B cell (primary cell): ENCODE data around the gene PSME1. TPM values are rescaled to one million over a fixed set of nuclear protein-coding genes. Genes with fewer than 3 reads are reported as not detected.

Source experiments
- ATAC-seq: fragments of 200-7000 bp; cut with Tn5 transposase; one replicate; pipeline ENCODE4 v1.10.0; 2021; ENCODE audit warnings: low read depth, mild to moderate bottlenecking, moderate number of reproducible peaks, moderate library complexity
- CTCF ChIA-PET: fragments of 350-600 bp; sonication (Branson Sonifier 250); formaldehyde crosslinking; loops from one replicate; lab custom pipeline; 2021; ENCODE audit warnings: antibody characterized with exemption, inconsistent platforms; lab: Charles Lee
- POLR2A ChIA-PET: fragments of 350-600 bp; sonication (Branson Sonifier 250); formaldehyde crosslinking; loops from one replicate; lab custom pipeline; 2021; ENCODE audit warnings: antibody characterized with exemption; lab: Charles Lee
- DNase-seq: peaks from one replicate; pipeline ENCODE4 v3.0.0; 2013
- H2AFZ ChIP-seq: 2 replicates; pipeline ENCODE4 v1.6.1; 2012; ENCODE audit warnings: mild to moderate bottlenecking, low read depth, low read length; ENCODE audit not compliant: insufficient read depth, poor library complexity, severe bottlenecking
- H3K27ac ChIP-seq, 2 donors: 1 replicate in 1 of 2; 2 replicates in 1 of 2; pipeline ENCODE4 v1.5.1; 2012 to 2013; ENCODE audit warnings: low read length in 2 of 2, mild to moderate bottlenecking in 2 of 2, moderate library complexity in 1 of 2
- H3K27me3 ChIP-seq, 4 experiments: fragments of 200-600 bp in 1 of 4; sonication (generic) in 1 of 4; replicated peaks in 1 of 4; 1 replicate in 2 of 4; 2 replicates in 2 of 4; pipeline versions ENCODE4 v1.6.1 to v1.7.0; 2013 to 2016; ENCODE audit warnings: low read length in 3 of 4, mild to moderate bottlenecking in 2 of 4, mixed read lengths in 1 of 4, moderate library complexity in 1 of 4; ENCODE audit not compliant: insufficient read depth in 4 of 4, control insufficient read depth in 3 of 4; ENCODE audit errors: control extremely low read depth in 1 of 4
- H3K36me3 ChIP-seq, 2 experiments: replicated peaks in 1 of 2; 1 replicate in 1 of 2; 2 replicates in 1 of 2; pipeline versions ENCODE4 v1.6.1 to v1.7.1; 2013; ENCODE audit warnings: low read length in 1 of 2; ENCODE audit not compliant: insufficient read depth in 2 of 2, control insufficient read depth in 1 of 2; ENCODE audit errors: control extremely low read depth in 1 of 2, extremely low read depth in 1 of 2
- H3K4me1 ChIP-seq, 2 donors: fragments of 200-600 bp in 1 of 2; sonication (generic) in 1 of 2; 1 replicate in 1 of 2; 2 replicates in 1 of 2; pipeline versions ENCODE4 v1.5.1 to v1.6.1; 2013 to 2017; ENCODE audit warnings: low read length in 2 of 2; ENCODE audit not compliant: control insufficient read depth in 2 of 2, insufficient read depth in 2 of 2
- H3K4me2 ChIP-seq: replicated peaks from 2 replicates; pipeline ENCODE3; 2012; ENCODE audit warnings: mild to moderate bottlenecking, low read depth, low read length; ENCODE audit not compliant: poor library complexity, severe bottlenecking
- H3K4me3 ChIP-seq, 5 experiments: fragments of 200-600 bp in 1 of 5; sonication (generic) in 1 of 5; 1 replicate in 3 of 5; 2 replicates in 2 of 5; pipeline versions ENCODE4 v1.5.1 to v1.7.0; 2011 to 2016; ENCODE audit warnings: low read length in 4 of 5, mild to moderate bottlenecking in 4 of 5, low read depth in 2 of 5, control low read depth in 1 of 5, moderate library complexity in 1 of 5; ENCODE audit not compliant: insufficient read depth in 1 of 5; ENCODE audit errors: control extremely low read depth in 1 of 5, extremely low read depth in 1 of 5
- H3K79me2 ChIP-seq: fragments of 200-600 bp; sonication (generic); one replicate; pipeline ENCODE4 v1.6.0; 2016; ENCODE audit warnings: low read length; ENCODE audit not compliant: control insufficient read depth, insufficient read depth
- H3K9ac ChIP-seq: fragments of 200-600 bp; sonication (generic); 2 replicates; pipeline ENCODE4 v1.6.1; 2017; ENCODE audit warnings: mild to moderate bottlenecking, low read length, moderate library complexity
- H3K9me3 ChIP-seq, 3 donors: one replicate each; pipeline versions ENCODE4 v1.6.1 to v1.7.1; 2013; ENCODE audit warnings: low read length in 2 of 3; ENCODE audit not compliant: control insufficient read depth in 2 of 3, insufficient read depth in 1 of 3; ENCODE audit errors: control extremely low read depth in 1 of 3
- H4K20me1 ChIP-seq: 2 replicates; pipeline ENCODE4 v1.6.0; 2012; ENCODE audit warnings: mild to moderate bottlenecking, low read length; ENCODE audit not compliant: insufficient read depth, control insufficient read depth, poor library complexity, severe bottlenecking
- H3K27ac Mint-ChIP-seq: one replicate; pipeline ENCODE4 v1.8.0; 2021; ENCODE audit warnings: mixed read lengths
- H3K27me3 Mint-ChIP-seq: one replicate; pipeline ENCODE4 v1.8.0; 2021; ENCODE audit warnings: mixed read lengths
- H3K4me1 Mint-ChIP-seq: one replicate; pipeline ENCODE4 v1.8.0; 2021; ENCODE audit warnings: mixed read lengths
- H3K4me3 Mint-ChIP-seq: one replicate; pipeline ENCODE4 v1.8.0; 2021; ENCODE audit warnings: mixed read lengths
- H3K9me3 Mint-ChIP-seq: one replicate; pipeline ENCODE4 v1.8.0; 2022; ENCODE audit warnings: mixed read lengths; ENCODE audit not compliant: insufficient read depth
- EZH2 ChIP-seq: IDR thresholded peaks from 2 replicates; pipeline ENCODE4 v1.6.1; 2012; ENCODE audit warnings: borderline replicate concordance, low read depth, mild to moderate bottlenecking, moderate library complexity, low read length; ENCODE audit not compliant: insufficient read depth, poor library complexity, severe bottlenecking
- WGBS: methylation state at CpG from one replicate; pipeline ENCODE4 v1.1.5; 2013; ENCODE audit warnings: missing lambda C conversion rate; ENCODE audit not compliant: insufficient coverage; 5-methylcytosine and 5-hydroxymethylcytosine counted together
- intact Hi-C: fragments of 100-400 bp; cut with micrococcal nuclease; formaldehyde crosslinking; loops from one replicate; pipeline ENCODE4 v1.10.0; 2022
- polyA plus RNA-seq: library from polyadenylated mRNA; depleted of rRNA; stranded (reverse); fragments of >200 nt; gene quantifications from 2 replicates; pipeline ENCODE4 v1.2.3, GENCODE V29; 2012
- total RNA-seq, 2 donors: library from RNA; stranded (reverse); fragments of 120-200 nt in 1 of 2; gene quantifications; 1 replicate in 1 of 2; 2 replicates in 1 of 2; pipeline versions ENCODE4 v1.2.3 to v1.2.4, GENCODE V29; 2013 to 2022
- TF ChIP-seq, protein P1 (sequence below): fragments of 200-600 bp; IDR thresholded peaks from one replicate; pipeline ENCODE4 v1.8.0; 2022; ENCODE audit warnings: antibody characterized with exemption, mild to moderate bottlenecking

PSME1 gene
- total and polyA plus RNA-seq, 2 donors (not counting 1 experiment from before 2014, with no cell fraction given) = 237 to 257 TPM

DNA sequence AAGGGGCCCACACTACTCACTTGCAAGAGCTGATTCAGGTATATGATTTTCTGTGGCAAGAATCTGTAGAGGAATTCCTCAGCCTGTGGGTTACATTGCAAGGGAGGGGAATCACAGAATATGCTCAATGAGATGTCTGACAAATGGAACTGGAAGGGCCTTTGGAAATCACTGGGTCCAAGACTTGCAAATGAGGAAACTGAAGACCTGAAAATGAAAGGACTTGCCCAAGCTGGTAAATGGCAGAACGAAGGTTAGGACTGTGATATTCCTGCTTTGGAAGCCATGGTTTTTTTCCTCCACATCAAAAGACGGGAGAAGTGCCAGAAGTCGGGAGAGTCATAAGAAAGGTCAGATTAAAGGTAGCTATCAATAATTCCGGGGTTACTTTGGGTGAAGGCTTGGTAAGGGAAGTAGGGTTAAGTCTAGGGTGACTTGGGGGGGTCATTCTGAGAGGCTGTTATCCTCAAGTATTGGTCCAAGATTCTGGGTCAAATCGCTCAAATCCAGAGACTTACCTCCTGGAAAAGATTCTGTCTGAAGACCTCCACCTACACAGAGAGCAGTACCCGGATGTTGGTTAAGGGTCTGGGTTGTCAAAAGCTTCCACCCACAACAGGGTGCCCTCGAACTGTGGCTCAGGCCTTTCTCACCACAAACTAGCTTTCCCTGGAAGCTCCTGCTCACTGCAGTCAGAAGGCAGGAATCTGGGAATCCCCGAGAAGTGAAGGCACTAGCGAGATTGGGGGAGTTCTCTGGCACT is 9.9 kb downstream of the PSME1 start:
- Histone ChIP-seq H3K79me2 (peaks cover 75% of the 10 kb centered on the region), H3K27me3 (no peaks in the 10 kb centered on the region), H2AFZ (peak overlapping the region; percentile 83), H3K4me2 (peak overlapping the region; percentile 90), H3K9ac (peak overlapping the region; percentile 83), H4K20me1 (peaks cover 37% of the 10 kb centered on the region), H3K36me3 (peaks cover 0 to 46% of the 10 kb centered on the region in 2 experiments), H3K4me3 (peak overlapping the region; percentile 83 to 95 (median 94)), H3K4me1 (peaks cover 25 to 41% of the 10 kb centered on the region in 2 donors), H3K9me3 (no peaks in the 10 kb centered on the region), H3K27ac (peak overlapping the region; percentile 77 to 90)
- H3K27ac Mint-ChIP-seq = peak overlapping the region; percentile 95
- intact Hi-C loops = loop anchor here (1.0 to 10.0 kb wide), 7 partner anchors 10 to 1051 kb away; partner anchors contain the start of genes ACIN1, C14orf119, GMPR2 and IPO4
- POLR2A ChIA-PET = interaction anchor here (1.0 to 4.1 kb wide), 10 partner anchors 7 to 286 kb away, joined by 3 to 43 read pairs (median 8); partner anchors contain the start of genes CHMP4A, DCAF11, IRF9 and NRL
- H3K27me3 Mint-ChIP-seq = no peaks in the 10 kb centered on the region
- 20% methylated on average over 4 of the region's 9 CpGs for WGBS
- no peak for DNase-seq
- no peak for ATAC-seq
- H3K4me1 Mint-ChIP-seq = peaks cover 58% of the 10 kb centered on the region
- no peaks in the 10 kb centered on the region for H3K9me3 Mint-ChIP-seq
- TF ChIP-seq, protein P1, sequence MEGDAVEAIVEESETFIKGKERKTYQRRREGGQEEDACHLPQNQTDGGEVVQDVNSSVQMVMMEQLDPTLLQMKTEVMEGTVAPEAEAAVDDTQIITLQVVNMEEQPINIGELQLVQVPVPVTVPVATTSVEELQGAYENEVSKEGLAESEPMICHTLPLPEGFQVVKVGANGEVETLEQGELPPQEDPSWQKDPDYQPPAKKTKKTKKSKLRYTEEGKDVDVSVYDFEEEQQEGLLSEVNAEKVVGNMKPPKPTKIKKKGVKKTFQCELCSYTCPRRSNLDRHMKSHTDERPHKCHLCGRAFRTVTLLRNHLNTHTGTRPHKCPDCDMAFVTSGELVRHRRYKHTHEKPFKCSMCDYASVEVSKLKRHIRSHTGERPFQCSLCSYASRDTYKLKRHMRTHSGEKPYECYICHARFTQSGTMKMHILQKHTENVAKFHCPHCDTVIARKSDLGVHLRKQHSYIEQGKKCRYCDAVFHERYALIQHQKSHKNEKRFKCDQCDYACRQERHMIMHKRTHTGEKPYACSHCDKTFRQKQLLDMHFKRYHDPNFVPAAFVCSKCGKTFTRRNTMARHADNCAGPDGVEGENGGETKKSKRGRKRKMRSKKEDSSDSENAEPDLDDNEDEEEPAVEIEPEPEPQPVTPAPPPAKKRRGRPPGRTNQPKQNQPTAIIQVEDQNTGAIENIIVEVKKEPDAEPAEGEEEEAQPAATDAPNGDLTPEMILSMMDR = no peak
- TF ChIP-seq EZH2 = no peak
- CTCF ChIA-PET = interaction anchor here (1.1 to 6.2 kb wide), 9 partner anchors 9 to 54 kb away, joined by 3 to 62 read pairs (median 7); partner anchors contain the start of genes DCAF11, IRF9, NRL and PSME1
- peak overlapping the region; percentile 95 for H3K4me3 Mint-ChIP-seq
